Measurements from ENCODE around the gene HSPB9. TPM values are rescaled to one million over a fixed set of nuclear protein-coding genes. Genes with fewer than 3 reads are reported as not detected.

Gene HSPB9
- total RNA-seq, 1 experiment from 2014 or later: 0.15 TPM

DNA sequence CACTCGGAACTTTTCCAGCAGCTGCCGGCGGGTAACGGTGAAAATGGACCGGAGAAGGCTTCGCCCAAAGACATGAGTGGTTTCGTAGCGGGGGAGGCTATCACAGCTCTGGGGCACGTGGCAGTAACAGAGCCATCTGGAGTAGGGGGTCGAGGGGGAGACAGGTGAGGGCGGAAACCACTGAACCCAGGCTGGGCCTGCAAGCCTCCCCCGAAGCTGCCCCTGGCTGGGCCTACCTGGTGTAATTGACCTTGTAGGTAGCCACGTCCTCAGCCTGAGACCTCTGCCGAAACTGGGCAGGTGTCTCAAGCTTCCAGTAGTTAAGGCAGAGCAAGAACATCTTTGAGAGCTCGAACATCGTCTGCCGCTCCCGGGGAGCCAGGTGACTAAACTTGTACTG lies 3.3 kb upstream of the HSPB9 start:
- no peak for TF ChIP-seq CTCF (conservative IDR thresholded peaks at IDR 0.05)

More for the DNA sequence above, 3.3 kb upstream of the HSPB9 start:
- Histone ChIP-seq H3K23me2 (ENCODE audit: insufficient read length, low read depth, low read length, poor library complexity, severe bottlenecking) (no peaks in the 10 kb centered on the region), H2BK120ac (ENCODE audit: low read depth, low read length, poor library complexity, severe bottlenecking) (no peak overlapping the region), H2AK5ac (ENCODE audit: insufficient read length, low read length) (no peak overlapping the region), H2BK20ac (ENCODE audit: low read depth, low read length, poor library complexity, severe bottlenecking) (no peak overlapping the region), H3K56ac (ENCODE audit: insufficient read length, low read depth, low read length) (no peak overlapping the region), H3K9ac (ENCODE audit: extremely low read depth, insufficient read length, low read length) (no peak overlapping the region), H3K27ac (ENCODE audit: insufficient read length, low read depth, low read length) (no peak overlapping the region), H4K20me1 (ENCODE audit: control insufficient read depth, insufficient read depth, insufficient read length) (no peaks in the 10 kb centered on the region), H3K79me1 (ENCODE audit: insufficient read depth, low read depth, low read length, poor library complexity, severe bottlenecking) (no peaks in the 10 kb centered on the region), H3K23ac (ENCODE audit: insufficient read length, low read depth, low read length) (no peak overlapping the region), H4K8ac (replicated peaks; ENCODE audit: insufficient read length, low read depth, low read length) (no peak overlapping the region), H3K18ac (ENCODE audit: insufficient read length, low read depth, low read length) (no peak overlapping the region), H3K14ac (ENCODE audit: insufficient read depth, low read length) (no peak overlapping the region), H3T11ph (ENCODE audit: low read length) (no peak overlapping the region), H4K91ac (ENCODE audit: insufficient read length, low read depth, low read length) (no peak overlapping the region), H3K4me2 (ENCODE audit: insufficient read depth, insufficient read length, low read length) (no peak overlapping the region), H3K4ac (ENCODE audit: low read depth, low read length) (no peak overlapping the region), H3K9me3 (ENCODE audit: control insufficient read depth, low read depth, low read length) (no peaks in the 10 kb centered on the region), H4K5ac (ENCODE audit: insufficient read length, low read depth, low read length) (no peak overlapping the region), H3K79me2 (ENCODE audit: insufficient read depth, low read length) (no peaks in the 10 kb centered on the region), H3K4me1 (ENCODE audit: insufficient read depth, low read length) (no peaks in the 10 kb centered on the region), H2BK15ac (ENCODE audit: low read depth, low read length) (no peak overlapping the region), H2BK12ac (ENCODE audit: insufficient read length, low read depth, low read length) (no peak overlapping the region), H2AFZ (ENCODE audit: low read length) (no peak overlapping the region), H3K27me3 (ENCODE audit: insufficient read depth, low read length) (no peaks in the 10 kb centered on the region), H2BK5ac (ENCODE audit: insufficient read length, low read length) (no peak overlapping the region)
- whole genome bisulfite sequencing (ENCODE audit: extremely low coverage, insufficient read length, low lambda C conversion rate): no CpG with 5 or more reads among the region's 18 CpGs
- H3K27ac Mint-ChIP-seq: no peak overlapping the region
- H3K27me3 Mint-ChIP-seq (ENCODE audit: low read depth): no peaks in the 10 kb centered on the region
- H3K9me3 Mint-ChIP-seq: no peaks in the 10 kb centered on the region
- no peak for DNase-seq
- H3K4me3 Mint-ChIP-seq: peak overlapping the region in 1 of 2 experiments; percentile 14; a peak in 1 of 5 replicates
- H3K4me1 Mint-ChIP-seq: peaks cover 22 to 32% of the 10 kb centered on the region in 2 experiments
- H3K36me3 Mint-ChIP-seq (ENCODE audit: insufficient read depth in 1 of 3, low read depth in 3 of 3): peaks cover 8 to 53% (median 43%) of the 10 kb centered on the region in 3 experiments; a peak in 6 of 7 replicates
